ENCODE data around the gene SLC25A47. TPM values are rescaled to one million over a fixed set of nuclear protein-coding genes. Genes with fewer than 3 reads are reported as not detected.

Gene SLC25A47
- total and polyA plus RNA-seq, 9 of the 15 experiments (the other 6 are each of a cell fraction or from before 2014, with no cell fraction given), result 0.09 to 0.23 (median 0.22) TPM; not detected in 6

GRCh38 chr14:100285021-100285912 is 37.9 kb upstream of the SLC25A47 start (continued):
- no peak for TF ChIP-seq KAT8 (IDR thresholded peaks at IDR 0.05; ENCODE audit: low read depth)
- no peak for TF ChIP-seq ELK3 (CRISPR knock-in tag; IDR thresholded peaks at IDR 0.05)
- TF ChIP-seq KDM5B (IDR thresholded peaks at IDR 0.05; ENCODE audit: insufficient replicate concordance, low read depth, low read length), result peak; percentile 72
- no peak for TF ChIP-seq SRSF7 (optimal IDR thresholded peaks at IDR 0.05; ENCODE audit: low read depth, low read length)
- no peak for TF ChIP-seq ZFP1 (CRISPR knock-in tag; IDR thresholded peaks at IDR 0.05)
- TF ChIP-seq PHTF2 (CRISPR knock-in tag; IDR thresholded peaks at IDR 0.05), result no peak
- TF ChIP-seq OTX1 (CRISPR knock-in tag; IDR thresholded peaks at IDR 0.05), result no peak
- TF ChIP-seq RBM17 (IDR thresholded peaks at IDR 0.05; ENCODE audit: borderline replicate concordance, low read depth, low read length), result no peak
- no peak for TF ChIP-seq MBD2 (IDR thresholded peaks at IDR 0.05; ENCODE audit: borderline replicate concordance, low read depth)
- no peak for TF ChIP-seq MBD1 (CRISPR knock-in tag; IDR thresholded peaks at IDR 0.05)
- TF ChIP-seq XRCC5 (IDR thresholded peaks at IDR 0.05; ENCODE audit: low read depth, low read length), result no peak
- TF ChIP-seq CSDE1 (IDR thresholded peaks at IDR 0.05), result no peak
- TF ChIP-seq ZNF707 (CRISPR knock-in tag; conservative IDR thresholded peaks at IDR 0.05), result no peak
- no peak for TF ChIP-seq EP300 (IDR thresholded peaks at IDR 0.05; ENCODE audit: low read length)
- no peak for TF ChIP-seq ZNF695 (CRISPR knock-in tag; IDR thresholded peaks at IDR 0.05)
- no peak for TF ChIP-seq ZNF239 (CRISPR knock-in tag; IDR thresholded peaks at IDR 0.05)
- no peak for TF ChIP-seq BRD9 (IDR thresholded peaks at IDR 0.05; ENCODE audit: low read depth, partially characterized antibody)
- TF ChIP-seq CEBPG (CRISPR knock-in tag; IDR thresholded peaks at IDR 0.05), result no peak
- TF ChIP-seq CEBPG (tag; conservative IDR thresholded peaks at IDR 0.05 in 1 of 2, IDR thresholded peaks at IDR 0.05 in 1 of 2), result no peak
- TF ChIP-seq TBL1XR1 (IDR thresholded peaks at IDR 0.05; ENCODE audit: low read length in 2 of 2), result no peak
- TF ChIP-seq NR3C1 (CRISPR knock-in tag; IDR thresholded peaks at IDR 0.05), result no peak
- TF ChIP-seq ZNF592 (IDR thresholded peaks at IDR 0.05), result peak; percentile 67
- TF ChIP-seq BHLHE40 (IDR thresholded peaks at IDR 0.05; ENCODE audit: low read length), result 0 out of 2 replicates have a peak, but pooled peaks have one; percentile 4

Data from K562 (cell line).